ENCODE measurements around the gene DKK2.

The DKK2 gene

DNA sequence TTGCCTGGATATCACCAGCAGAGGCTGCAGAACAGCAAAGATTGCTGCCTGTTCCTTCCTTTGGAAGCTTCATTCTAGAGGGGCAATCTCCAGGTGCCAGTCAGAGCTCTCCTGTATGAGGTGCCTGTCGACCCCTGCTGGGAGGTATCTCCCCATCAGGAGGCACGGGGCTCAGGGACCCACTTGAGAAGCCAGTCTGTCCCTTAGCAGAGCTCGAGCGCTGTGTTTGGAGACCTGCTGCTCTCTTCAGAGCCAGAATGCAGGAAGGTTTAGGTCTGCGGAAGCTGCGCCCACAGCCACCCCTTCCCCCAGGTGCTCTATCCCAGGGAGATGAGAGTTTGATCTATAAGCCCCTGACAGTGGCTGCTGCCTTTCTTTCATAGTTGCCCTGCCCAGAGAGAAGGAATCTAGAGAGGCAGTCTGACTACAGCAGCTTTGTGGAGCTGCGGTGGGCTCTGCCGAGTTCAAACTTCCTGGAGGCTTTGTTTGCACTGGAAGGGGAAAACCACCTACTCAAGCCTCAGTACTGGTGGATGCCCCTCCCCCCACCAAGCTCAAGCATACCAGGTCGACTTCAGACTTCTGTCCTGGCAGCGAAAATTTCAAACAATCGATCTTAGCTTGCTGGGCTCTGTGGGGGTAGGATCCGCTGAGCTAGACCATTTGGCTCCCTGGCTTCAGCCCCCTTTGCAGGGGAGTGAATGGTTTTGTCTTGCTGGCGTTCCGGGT, 57.9 kb downstream of the DKK2 start:
- peak; percentile 11 for DNase-seq (ENCODE audit: low read depth)

DNA sequence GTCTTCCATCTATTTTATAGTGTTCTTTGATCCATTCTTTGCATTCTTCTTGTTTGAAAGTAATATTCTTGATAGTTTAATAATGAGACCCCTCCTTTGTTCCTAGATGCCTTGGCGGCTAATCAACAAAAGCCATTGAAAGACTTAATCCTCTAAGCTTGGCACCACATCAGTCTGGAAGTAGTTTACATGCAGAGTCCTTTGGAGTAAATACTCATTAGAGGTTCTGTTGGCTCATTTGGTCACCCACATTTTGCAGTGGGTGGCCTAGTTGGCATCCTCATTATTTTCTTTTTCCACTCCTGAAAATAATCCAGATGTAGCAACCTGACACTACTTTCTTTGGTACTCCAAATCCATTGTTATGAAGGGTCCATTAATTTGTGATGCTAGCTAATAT, 64.5 kb downstream of the DKK2 start:
- TF ChIP-seq, protein P1, sequence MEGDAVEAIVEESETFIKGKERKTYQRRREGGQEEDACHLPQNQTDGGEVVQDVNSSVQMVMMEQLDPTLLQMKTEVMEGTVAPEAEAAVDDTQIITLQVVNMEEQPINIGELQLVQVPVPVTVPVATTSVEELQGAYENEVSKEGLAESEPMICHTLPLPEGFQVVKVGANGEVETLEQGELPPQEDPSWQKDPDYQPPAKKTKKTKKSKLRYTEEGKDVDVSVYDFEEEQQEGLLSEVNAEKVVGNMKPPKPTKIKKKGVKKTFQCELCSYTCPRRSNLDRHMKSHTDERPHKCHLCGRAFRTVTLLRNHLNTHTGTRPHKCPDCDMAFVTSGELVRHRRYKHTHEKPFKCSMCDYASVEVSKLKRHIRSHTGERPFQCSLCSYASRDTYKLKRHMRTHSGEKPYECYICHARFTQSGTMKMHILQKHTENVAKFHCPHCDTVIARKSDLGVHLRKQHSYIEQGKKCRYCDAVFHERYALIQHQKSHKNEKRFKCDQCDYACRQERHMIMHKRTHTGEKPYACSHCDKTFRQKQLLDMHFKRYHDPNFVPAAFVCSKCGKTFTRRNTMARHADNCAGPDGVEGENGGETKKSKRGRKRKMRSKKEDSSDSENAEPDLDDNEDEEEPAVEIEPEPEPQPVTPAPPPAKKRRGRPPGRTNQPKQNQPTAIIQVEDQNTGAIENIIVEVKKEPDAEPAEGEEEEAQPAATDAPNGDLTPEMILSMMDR (IDR thresholded peaks at IDR 0.05; ENCODE audit: insufficient read depth, low read depth, low read length, missing control alignments): no peak
- H3K4me3 ChIP-seq (ENCODE audit: low read depth, low read length): no peak overlapping the region
- DNase-seq (ENCODE audit: low read depth): no peak

More for the DNA sequence above, 57.9 kb downstream of the DKK2 start:
- H3K4me3 ChIP-seq (ENCODE audit: low read depth, low read length): no peak overlapping the region
- TF ChIP-seq, protein P1 (IDR thresholded peaks at IDR 0.05; ENCODE audit: insufficient read depth, low read depth, low read length, missing control alignments): no peak

DNA sequence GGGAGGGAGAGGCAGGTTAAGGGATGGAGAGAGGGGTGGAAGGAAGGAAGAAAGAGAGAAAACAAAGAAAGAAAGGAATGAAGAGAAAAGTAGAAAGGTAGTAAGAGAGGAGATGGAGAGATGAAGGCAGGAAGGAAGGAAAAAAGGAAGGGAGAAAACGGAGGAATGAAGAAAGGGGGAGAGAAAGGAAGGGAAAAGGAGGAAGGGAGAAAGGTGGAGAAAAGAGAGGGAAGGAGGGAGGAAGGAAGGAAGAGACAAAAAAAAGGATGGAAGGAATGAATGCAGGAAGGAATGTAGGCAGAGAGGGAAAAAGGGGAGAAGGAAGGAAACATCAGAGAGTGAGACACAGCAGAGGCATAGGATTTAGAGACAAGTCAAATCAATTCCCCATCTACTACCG, 68.2 kb downstream of the DKK2 start:
- DNase-seq (ENCODE audit: low read depth): no peak
- TF ChIP-seq, protein P1 (IDR thresholded peaks at IDR 0.05; ENCODE audit: insufficient read depth, low read depth, low read length, missing control alignments): no peak
- no peak overlapping the region for H3K4me3 ChIP-seq (ENCODE audit: low read depth, low read length)

DNA sequence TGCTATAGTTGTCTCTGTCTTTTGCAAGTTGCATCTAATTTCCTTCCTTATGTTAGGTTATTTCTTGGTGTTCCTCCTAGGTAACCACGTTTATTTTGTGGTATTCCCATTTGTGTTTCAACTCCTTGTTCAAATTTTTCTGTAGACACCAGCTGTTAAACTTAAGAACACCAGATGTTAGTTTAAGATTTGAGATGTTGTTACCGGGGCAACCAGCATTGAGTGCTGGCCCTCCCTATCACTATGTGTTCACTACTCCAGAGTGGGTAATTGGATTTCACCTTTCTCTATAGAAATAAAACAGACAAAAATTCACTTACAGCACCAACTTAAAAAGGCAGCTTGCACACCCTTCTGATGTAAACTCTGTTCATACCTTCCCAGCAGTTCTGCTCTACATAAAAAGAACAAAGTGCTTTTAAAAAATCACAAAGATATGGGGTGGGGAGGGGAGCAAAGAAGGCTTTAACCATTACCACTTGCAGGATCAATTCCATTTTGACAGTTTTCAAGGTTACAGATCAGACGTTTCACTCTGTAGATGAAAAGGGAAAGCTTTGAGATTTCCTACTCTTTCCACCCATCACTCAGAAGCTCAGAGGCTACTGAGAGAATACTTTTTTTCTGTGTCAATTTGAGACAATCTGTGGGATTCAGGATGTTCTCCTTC, 82.9 kb downstream of the DKK2 start:
- no peak overlapping the region for H3K4me3 ChIP-seq (ENCODE audit: low read depth, low read length)
- TF ChIP-seq, protein P1 (IDR thresholded peaks at IDR 0.05; ENCODE audit: insufficient read depth, low read depth, low read length, missing control alignments): no peak
- DNase-seq (ENCODE audit: low read depth): no peak

DNA sequence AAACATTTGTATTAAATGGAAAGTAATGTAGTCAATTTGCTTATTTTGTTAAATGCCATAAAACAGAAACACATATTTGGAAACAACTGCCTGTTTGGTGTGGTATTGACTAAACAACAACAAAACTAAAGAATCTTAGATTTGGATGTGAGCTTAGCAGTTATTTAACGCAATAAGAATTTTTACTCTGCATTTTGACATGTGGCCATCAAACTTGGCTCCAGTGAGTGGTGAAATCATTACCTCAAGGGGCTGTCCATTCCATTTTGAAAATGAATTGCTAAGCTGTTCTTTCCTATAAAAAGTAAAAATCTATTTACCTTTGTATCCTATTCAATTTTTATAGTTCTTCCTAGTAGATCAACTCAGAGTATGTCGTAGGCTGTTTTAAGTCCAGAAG, 84.2 kb downstream of the DKK2 start:
- DNase-seq (ENCODE audit: low read depth): no peak
- no peak overlapping the region for H3K4me3 ChIP-seq (ENCODE audit: low read depth, low read length)
- TF ChIP-seq, protein P1 (IDR thresholded peaks at IDR 0.05; ENCODE audit: insufficient read depth, low read depth, low read length, missing control alignments): no peak

DNA sequence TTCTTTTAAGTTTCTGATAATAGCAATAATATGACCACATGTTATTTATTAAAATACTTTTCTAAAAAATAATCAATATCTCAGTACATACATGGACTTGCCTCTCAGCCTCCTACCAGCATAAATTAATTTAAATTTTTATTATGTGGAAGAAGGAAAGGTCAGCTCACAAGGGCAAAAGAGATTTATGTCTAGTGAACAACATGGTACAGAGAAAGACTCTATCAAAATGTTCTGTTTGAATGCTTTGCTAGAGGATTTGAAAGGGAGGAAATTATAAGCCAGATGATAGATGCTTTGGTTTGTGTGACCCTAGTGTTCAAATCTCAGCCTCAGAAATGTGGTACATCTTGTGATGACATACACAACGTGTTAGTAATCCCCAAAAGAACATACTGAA, 94.3 kb downstream of the DKK2 start:
- DNase-seq (ENCODE audit: low read depth): no peak
- TF ChIP-seq, protein P1 (IDR thresholded peaks at IDR 0.05; ENCODE audit: insufficient read depth, low read depth, low read length, missing control alignments): no peak
- no peak overlapping the region for H3K4me3 ChIP-seq (ENCODE audit: low read depth, low read length)

All from GM12865 (cell line).